CD4-positive, alpha-beta T cell (primary cell): ENCODE measurements around the gene SDR42E1. TPM values are rescaled to one million over a fixed set of nuclear protein-coding genes. Genes with fewer than 3 reads are reported as not detected.
A peak's percentile ranks its signal among the peaks of the same experiment; 100 is the strongest.

ENCODE experiments used
- ATAC-seq: fragments of 200-7000 bp; cut with Tn5 transposase; one replicate; pipeline ENCODE4 v1.10.0; 2022; ENCODE audit warnings: mild to moderate bottlenecking; ENCODE audit not compliant: poor library complexity
- CTCF ChIA-PET: fragments of 350-600 bp; sonication (Branson Sonifier 250); formaldehyde crosslinking; loops from one replicate; lab custom pipeline; 2021; ENCODE audit warnings: antibody characterized with exemption, inconsistent platforms; lab: Charles Lee
- POLR2A ChIA-PET: fragments of 350-600 bp; sonication (Branson Sonifier 250); formaldehyde crosslinking; loops from one replicate; lab custom pipeline; 2021; ENCODE audit warnings: antibody characterized with exemption, inconsistent platforms; lab: Charles Lee
- DNase-seq, 14 experiments: peaks; one replicate each; pipeline ENCODE4 v3.0.0-alpha.2; 2013 to 2020; ENCODE audit warnings: mixed read lengths in 2 of 14
- H3K27ac ChIP-seq, 2 donors: one replicate each; pipeline versions ENCODE4 v1.5.1 to v1.7.0; 2013; ENCODE audit warnings: low read length in 2 of 2, low read depth in 1 of 2, mild to moderate bottlenecking in 1 of 2
- H3K27me3 ChIP-seq, 2 experiments: 1 replicate in 1 of 2; 2 replicates in 1 of 2; pipeline versions ENCODE4 v1.6.1 to v1.7.0; 2013; ENCODE audit warnings: low read length in 2 of 2, control low read depth in 1 of 2, mild to moderate bottlenecking in 1 of 2, moderate library complexity in 1 of 2; ENCODE audit not compliant: insufficient read depth in 2 of 2, control insufficient read depth in 1 of 2
- H3K36me3 ChIP-seq: one replicate; pipeline ENCODE4 v1.6.1; 2013; ENCODE audit warnings: low read length, control low read depth; ENCODE audit not compliant: insufficient read depth
- H3K4me1 ChIP-seq: one replicate; pipeline ENCODE4 v1.6.1; 2013; ENCODE audit warnings: low read length, control low read depth; ENCODE audit not compliant: insufficient read depth
- H3K4me3 ChIP-seq: one replicate; pipeline ENCODE4 v1.5.1; 2013; ENCODE audit warnings: mild to moderate bottlenecking, low read length, moderate library complexity
- H3K9me3 ChIP-seq, 2 experiments: 1 replicate in 1 of 2; 2 replicates in 1 of 2; pipeline versions ENCODE4 v1.6.1 to v1.7.0; 2013; ENCODE audit warnings: low read length in 2 of 2, mild to moderate bottlenecking in 2 of 2, control low read depth in 1 of 2, moderate library complexity in 1 of 2; ENCODE audit not compliant: control insufficient read depth in 1 of 2, insufficient read depth in 1 of 2
- H3K27ac Mint-ChIP-seq: one replicate; pipeline ENCODE4 v1.8.0; 2020; ENCODE audit warnings: mixed read lengths
- H3K27me3 Mint-ChIP-seq: one replicate; pipeline ENCODE4 v1.8.0; 2021; ENCODE audit warnings: mixed read lengths
- H3K36me3 Mint-ChIP-seq: one replicate; pipeline ENCODE4 v1.8.0; 2021; ENCODE audit warnings: low read depth, mixed read lengths
- H3K4me1 Mint-ChIP-seq: one replicate; pipeline ENCODE4 v1.8.0; 2021; ENCODE audit warnings: low read depth, mixed read lengths
- H3K4me3 Mint-ChIP-seq: one replicate; pipeline ENCODE4 v1.8.0; 2020; ENCODE audit warnings: mild to moderate bottlenecking, mixed read lengths
- H3K9me3 Mint-ChIP-seq: one replicate; pipeline ENCODE4 v1.8.0; 2020; ENCODE audit warnings: mixed read lengths
- CTCF ChIP-seq: fragments of 200-600 bp; IDR thresholded peaks from one replicate; pipeline ENCODE4 v1.8.0; 2022; ENCODE audit warnings: antibody characterized with exemption, mild to moderate bottlenecking
- intact Hi-C, 2 experiments: fragments of 100-400 bp; cut with DNase I in 1 of 2; cut with micrococcal nuclease in 1 of 2; formaldehyde crosslinking; loops; one replicate each; pipeline versions ENCODE4 v1.15.1 to v1.9.0; 2023 to 2025; cut with DNase I, micrococcal nuclease
- polyA plus RNA-seq, 2 donors: library from polyadenylated mRNA; unstranded; fragments of 120-200 nt; gene quantifications; one replicate each; pipeline ENCODE4 v1.2.1, GENCODE V29; 2013
- total RNA-seq, 174 experiments: library from RNA in 2 of 174; stranded (reverse) in 2 of 174; gene quantifications; one replicate each; pipeline ENCODE4 v1.2.3 and lab custom pipeline; 2021 to 2026

Gene SDR42E1
- total RNA-seq (1 to 10 TPM; 4.5 to 7.6 TPM), total RNA-seq (lab: John Stamatoyannopoulos, UW) (2.1 to 29.4 (median 11.5) reads per million in 172 experiments)
- 4.3 TPM for polyA plus RNA-seq (2013, experiment 1 of 2)
- polyA plus RNA-seq (2013, experiment 2 of 2) = 5.1 TPM

GRCh38 chr16:82011199-82011641 lies at the start of gene SDR42E1:
Gene SDR42E1, minus strand, starts transcription at chr16:82011470. Its CDS starts 10,612 bp downstream, at chr16:82000858.
- Histone ChIP-seq H3K4me3 (peak within 1 kb of the TSS; percentile 63), H3K9me3 (peaks cover 8 to 24% of the 10 kb centered on the region in 2 experiments), H3K36me3 (no peaks in the 10 kb centered on the region), H3K27ac (no peak within 1 kb of the TSS), H3K4me1 (peaks cover 20% of the 10 kb centered on the region), H3K27me3 (peaks cover 0 to 6% of the 10 kb centered on the region in 2 experiments)
- ChIA-PET CTCF (no interaction called here), POLR2A (interaction anchor here (0.7 to 1.6 kb wide), 2 partner anchors 122 to 159 kb away, joined by 3 to 7 read pairs; partner anchors contain the start of gene MPHOSPH6)
- DNase-seq (peak; percentile 22 to 84 (median 66)), ATAC-seq (peak; percentile 97)
- peak within 1 kb of the TSS; percentile 90 for H3K27ac Mint-ChIP-seq
- intact Hi-C loops = loop anchor here in 1 of 2 experiments (5.0 kb wide), 2 partner anchors 156 to 264 kb away; no protein-coding TSS in a partner anchor
- H3K4me1 Mint-ChIP-seq = peaks cover 29% of the 10 kb centered on the region
- peaks cover 20% of the 10 kb centered on the region for H3K27me3 Mint-ChIP-seq
- H3K4me3 Mint-ChIP-seq = peak within 1 kb of the TSS; percentile 92
- peaks cover 46% of the 10 kb centered on the region for H3K36me3 Mint-ChIP-seq
- TF ChIP-seq CTCF = no peak
- H3K9me3 Mint-ChIP-seq = peaks cover 5% of the 10 kb centered on the region

DNA sequence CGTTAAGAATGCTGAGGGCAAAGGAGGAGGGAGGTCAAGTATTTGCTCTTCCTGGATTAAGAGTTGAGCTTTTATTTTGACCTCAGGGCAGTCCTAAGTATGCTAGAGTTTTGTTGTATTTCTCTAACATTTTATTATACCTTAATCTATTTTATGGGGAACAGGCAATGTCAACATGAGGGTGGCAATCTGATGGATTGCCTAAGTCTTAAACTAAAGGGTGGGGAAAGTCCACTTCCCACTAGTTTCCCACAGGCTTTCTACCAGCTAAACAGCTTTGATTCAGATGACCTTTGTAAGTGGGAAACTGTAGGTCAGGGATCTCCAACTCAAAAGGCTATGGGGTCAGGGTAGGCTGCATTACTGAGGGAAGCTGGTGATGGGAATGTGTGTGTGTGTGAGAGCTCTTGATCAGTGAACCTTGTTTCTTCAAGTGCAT lies 48.7 kb upstream of the SDR42E1 start:
- H3K4me1 ChIP-seq = no peaks in the 10 kb centered on the region
- Mint-ChIP-seq H3K27me3 (peaks cover 32% of the 10 kb centered on the region), H3K27ac (no peak overlapping the region), H3K9me3 (no peaks in the 10 kb centered on the region), H3K36me3 (no peaks in the 10 kb centered on the region), H3K4me3 (no peak overlapping the region), H3K4me1 (no peaks in the 10 kb centered on the region)
- CTCF ChIA-PET = no interaction called here
- no peaks in the 10 kb centered on the region for H3K9me3 ChIP-seq
- H3K27ac ChIP-seq = no peak overlapping the region
- DNase-seq (no peak), ATAC-seq (no peak)
- POLR2A ChIA-PET = no interaction called here
- no peaks in the 10 kb centered on the region for H3K36me3 ChIP-seq
- peaks cover 3 to 6% of the 10 kb centered on the region in 2 experiments for H3K27me3 ChIP-seq
- TF ChIP-seq CTCF = no peak
- H3K4me3 ChIP-seq = no peak overlapping the region
- intact Hi-C loops = no loop called here

- Histone ChIP-seq H3K9me3 (no peaks in the 10 kb centered on the region), H3K4me1 (no peaks in the 10 kb centered on the region), H3K4me3 (no peak overlapping the region), H3K27ac (no peak overlapping the region), H3K36me3 (no peaks in the 10 kb centered on the region), H3K27me3 (peaks cover 4 to 6% of the 10 kb centered on the region in 2 experiments)
- H3K9me3 Mint-ChIP-seq = no peaks in the 10 kb centered on the region
- ATAC-seq (no peak), DNase-seq (no peak)
- TF ChIP-seq CTCF = no peak
- POLR2A ChIA-PET = no interaction called here
- no peak overlapping the region for H3K4me3 Mint-ChIP-seq
- H3K36me3 Mint-ChIP-seq = no peaks in the 10 kb centered on the region
- CTCF ChIA-PET = no interaction called here
- no peak overlapping the region for H3K27ac Mint-ChIP-seq
- H3K27me3 Mint-ChIP-seq = peaks cover 32% of the 10 kb centered on the region
- no peaks in the 10 kb centered on the region for H3K4me1 Mint-ChIP-seq
- intact Hi-C loops = no loop called here
These were observed 48.1 kb upstream of the SDR42E1 start for GRCh38 chr16:82059161-82059982.
